WTC11 (cell line): ENCODE results near the gene ENAH. TPM values are rescaled to one million over a fixed set of nuclear protein-coding genes. Genes with fewer than 3 reads are reported as not detected.

ENCODE experiments used
- ATAC-seq: fragments of 200-7000 bp; cut with Tn5 transposase; 2 replicates; pipeline ENCODE4 v1.10.0; 2021; ENCODE audit warnings: mild to moderate bottlenecking, moderate library complexity
- CTCF ChIA-PET: fragments of 300-600 bp; sonication (Branson Sonifier 250); formaldehyde crosslinking; loops from one replicate; lab custom pipeline; 2021; ENCODE audit warnings: antibody characterized with exemption; lab: Charles Lee
- POLR2A ChIA-PET: fragments of 350-600 bp; sonication (Branson Sonifier 250); formaldehyde crosslinking; loops from one replicate; lab custom pipeline; 2021; ENCODE audit warnings: antibody characterized with exemption; lab: Charles Lee
- DNase-seq: peaks from one replicate; pipeline ENCODE4 v3.0.0; 2021; ENCODE audit warnings: low spot score
- H3K27ac Mint-ChIP-seq: 2 replicates; pipeline ENCODE4 v1.8.0; 2021; ENCODE audit warnings: mixed read lengths
- H3K27me3 Mint-ChIP-seq: 2 replicates; pipeline ENCODE4 v1.8.0; 2021; ENCODE audit warnings: low read depth, mild to moderate bottlenecking, moderate library complexity, mixed read lengths
- H3K36me3 Mint-ChIP-seq: 2 replicates; pipeline ENCODE4 v1.8.0; 2021; ENCODE audit warnings: mixed read lengths
- H3K4me1 Mint-ChIP-seq: 2 replicates; pipeline ENCODE4 v1.8.0; 2022; ENCODE audit warnings: mixed read lengths
- H3K4me3 Mint-ChIP-seq: 2 replicates; pipeline ENCODE4 v1.8.0; 2021; ENCODE audit warnings: mild to moderate bottlenecking, moderate library complexity, mixed read lengths
- H3K9me3 Mint-ChIP-seq: 2 replicates; pipeline ENCODE4 v1.8.0; 2021; ENCODE audit warnings: mixed read lengths
- CREB1 ChIP-seq: sonication (generic); formaldehyde crosslinking; IDR thresholded peaks from 2 replicates; pipeline ENCODE4 v1.8.0; 2023; ENCODE audit warnings: mild to moderate bottlenecking, missing genetic modification reagents
- CREM ChIP-seq: sonication (generic); formaldehyde crosslinking; IDR thresholded peaks from 2 replicates; pipeline ENCODE4 v1.8.1; 2022; ENCODE audit warnings: mild to moderate bottlenecking, missing genetic modification reagents, moderate library complexity
- FOXP1 ChIP-seq: sonication (generic); formaldehyde crosslinking; IDR thresholded peaks from 2 replicates; pipeline ENCODE4 v1.8.0; 2022; ENCODE audit warnings: missing genetic modification reagents, mild to moderate bottlenecking, moderate library complexity, borderline replicate concordance
- GABPB1 ChIP-seq: sonication (generic); formaldehyde crosslinking; IDR thresholded peaks from 2 replicates; pipeline ENCODE4 v1.8.1; 2023; ENCODE audit warnings: mild to moderate bottlenecking, missing genetic modification reagents
- MXD4 ChIP-seq: fragments of 250-450 bp; sonication (Bioruptor Pico); IDR thresholded peaks from 2 replicates; pipeline ENCODE4 v1.8.0; 2021; ENCODE audit warnings: mild to moderate bottlenecking, moderate library complexity, borderline replicate concordance
- NR1H2 ChIP-seq: sonication (generic); formaldehyde crosslinking; IDR thresholded peaks from 2 replicates; pipeline ENCODE4 v1.9.0; 2021; ENCODE audit warnings: mild to moderate bottlenecking, moderate library complexity, missing genetic modification reagents
- PRRX2 ChIP-seq: fragments of 250-450 bp; sonication (Bioruptor Pico); IDR thresholded peaks from 2 replicates; pipeline ENCODE4 v1.8.0; 2021; ENCODE audit warnings: mild to moderate bottlenecking
- RELA ChIP-seq: sonication (generic); formaldehyde crosslinking; IDR thresholded peaks from 2 replicates; pipeline ENCODE4 v1.8.1; 2022; ENCODE audit warnings: missing genetic modification reagents, mild to moderate bottlenecking, borderline replicate concordance
- SMAD4 ChIP-seq: sonication (generic); formaldehyde crosslinking; IDR thresholded peaks from 2 replicates; pipeline ENCODE4 v1.8.0; 2022; ENCODE audit warnings: mild to moderate bottlenecking, missing genetic modification reagents
- TEAD4 ChIP-seq: sonication (generic); formaldehyde crosslinking; IDR thresholded peaks from 2 replicates; pipeline ENCODE4 v1.8.0; 2022; ENCODE audit warnings: mild to moderate bottlenecking, missing genetic modification reagents
- ZNF121 ChIP-seq: sonication (generic); formaldehyde crosslinking; IDR thresholded peaks from 2 replicates; pipeline ENCODE4 v1.8.0; 2023; ENCODE audit warnings: missing genetic modification reagents
- total RNA-seq: library from RNA; stranded (reverse); gene quantifications from 3 replicates; pipeline ENCODE4 v1.2.3, GENCODE V29; 2021
- TF ChIP-seq, protein P1 (sequence below): sonication (generic); formaldehyde crosslinking; IDR thresholded peaks from 2 replicates; pipeline ENCODE4 v1.8.0; 2022; ENCODE audit warnings: mild to moderate bottlenecking, missing genetic modification reagents
- TF ChIP-seq, protein P2 (sequence below): sonication (generic); formaldehyde crosslinking; IDR thresholded peaks from 2 replicates; pipeline ENCODE4 v1.8.0; 2022; ENCODE audit warnings: missing genetic modification reagents
- TF ChIP-seq, protein P3 (sequence below): fragments of 250-450 bp; sonication (Bioruptor Pico); IDR thresholded peaks from 2 replicates; pipeline ENCODE4 v1.8.0; 2021; ENCODE audit warnings: mild to moderate bottlenecking
- TF ChIP-seq, protein P4 (sequence below): sonication (generic); formaldehyde crosslinking; IDR thresholded peaks from 2 replicates; pipeline ENCODE4 v1.8.1; 2022; ENCODE audit warnings: low read depth, mild to moderate bottlenecking, moderate library complexity, missing genetic modification reagents, borderline replicate concordance
- TF ChIP-seq, protein P5 (sequence below): sonication (generic); formaldehyde crosslinking; IDR thresholded peaks from 2 replicates; pipeline ENCODE4 v1.8.0; 2022; ENCODE audit warnings: mild to moderate bottlenecking, missing genetic modification reagents
- TF ChIP-seq, protein P6 (sequence below): sonication (generic); formaldehyde crosslinking; conservative IDR thresholded peaks from 2 replicates; pipeline ENCODE4 v1.8.1; 2022; ENCODE audit warnings: mild to moderate bottlenecking, missing genetic modification reagents
- TF ChIP-seq, protein P7 (sequence below): fragments of 250-450 bp; sonication (Bioruptor Pico); IDR thresholded peaks from 2 replicates; pipeline ENCODE4 v1.9.0; 2021; ENCODE audit warnings: mild to moderate bottlenecking

Gene ENAH
- total RNA-seq, 1 experiment from 2014 or later, result 227 TPM

DNA sequence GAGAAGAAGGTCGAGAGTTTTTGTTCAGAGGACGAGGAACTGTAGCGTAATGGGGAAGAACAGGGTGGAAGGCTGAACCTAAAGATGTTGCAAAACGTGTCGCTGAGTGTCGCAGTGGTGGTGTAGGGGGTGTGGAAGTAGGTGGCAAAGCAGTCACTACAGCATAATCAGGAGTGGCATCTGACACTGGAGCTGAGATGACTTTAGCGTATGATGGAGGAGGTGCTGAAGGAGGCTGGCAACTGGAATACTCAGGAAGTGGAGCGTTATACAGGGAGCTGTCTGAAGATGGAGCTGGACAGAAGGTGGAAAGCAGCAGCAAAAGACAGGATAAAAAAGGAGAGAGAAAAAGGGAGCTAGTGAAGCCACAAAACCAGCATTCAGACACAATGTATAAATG is 135.2 kb downstream of the ENAH start:
- ATAC-seq (no peak; the same call in 1 of the 2 replicates), DNase-seq (no peak)
- ChIA-PET CTCF (interaction anchor here (1.2 to 2.1 kb wide), 4 partner anchors 32 to 254 kb away, joined by 3 to 7 read pairs (median 4); no protein-coding TSS in a partner anchor), POLR2A (no interaction called here)
- H3K27ac Mint-ChIP-seq, result peak overlapping the region; percentile 13; the same call in 1 of the 2 replicates
- H3K36me3 Mint-ChIP-seq, result peaks cover 26% of the 10 kb centered on the region
- no peak for TF ChIP-seq CREB1
- TF ChIP-seq, protein P1, sequence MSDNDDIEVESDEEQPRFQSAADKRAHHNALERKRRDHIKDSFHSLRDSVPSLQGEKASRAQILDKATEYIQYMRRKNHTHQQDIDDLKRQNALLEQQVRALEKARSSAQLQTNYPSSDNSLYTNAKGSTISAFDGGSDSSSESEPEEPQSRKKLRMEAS, result no peak
- TF ChIP-seq, protein P2, sequence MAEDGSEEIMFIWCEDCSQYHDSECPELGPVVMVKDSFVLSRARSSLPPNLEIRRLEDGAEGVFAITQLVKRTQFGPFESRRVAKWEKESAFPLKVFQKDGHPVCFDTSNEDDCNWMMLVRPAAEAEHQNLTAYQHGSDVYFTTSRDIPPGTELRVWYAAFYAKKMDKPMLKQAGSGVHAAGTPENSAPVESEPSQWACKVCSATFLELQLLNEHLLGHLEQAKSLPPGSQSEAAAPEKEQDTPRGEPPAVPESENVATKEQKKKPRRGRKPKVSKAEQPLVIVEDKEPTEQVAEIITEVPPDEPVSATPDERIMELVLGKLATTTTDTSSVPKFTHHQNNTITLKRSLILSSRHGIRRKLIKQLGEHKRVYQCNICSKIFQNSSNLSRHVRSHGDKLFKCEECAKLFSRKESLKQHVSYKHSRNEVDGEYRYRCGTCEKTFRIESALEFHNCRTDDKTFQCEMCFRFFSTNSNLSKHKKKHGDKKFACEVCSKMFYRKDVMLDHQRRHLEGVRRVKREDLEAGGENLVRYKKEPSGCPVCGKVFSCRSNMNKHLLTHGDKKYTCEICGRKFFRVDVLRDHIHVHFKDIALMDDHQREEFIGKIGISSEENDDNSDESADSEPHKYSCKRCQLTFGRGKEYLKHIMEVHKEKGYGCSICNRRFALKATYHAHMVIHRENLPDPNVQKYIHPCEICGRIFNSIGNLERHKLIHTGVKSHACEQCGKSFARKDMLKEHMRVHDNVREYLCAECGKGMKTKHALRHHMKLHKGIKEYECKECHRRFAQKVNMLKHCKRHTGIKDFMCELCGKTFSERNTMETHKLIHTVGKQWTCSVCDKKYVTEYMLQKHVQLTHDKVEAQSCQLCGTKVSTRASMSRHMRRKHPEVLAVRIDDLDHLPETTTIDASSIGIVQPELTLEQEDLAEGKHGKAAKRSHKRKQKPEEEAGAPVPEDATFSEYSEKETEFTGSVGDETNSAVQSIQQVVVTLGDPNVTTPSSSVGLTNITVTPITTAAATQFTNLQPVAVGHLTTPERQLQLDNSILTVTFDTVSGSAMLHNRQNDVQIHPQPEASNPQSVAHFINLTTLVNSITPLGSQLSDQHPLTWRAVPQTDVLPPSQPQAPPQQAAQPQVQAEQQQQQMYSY, result peak; percentile 31; the same call in 1 of the 2 replicates
- peaks cover 55% of the 10 kb centered on the region for H3K4me1 Mint-ChIP-seq
- H3K9me3 Mint-ChIP-seq, result peaks cover 5% of the 10 kb centered on the region; the same call in 1 of the 2 replicates
- no peak overlapping the region for H3K4me3 Mint-ChIP-seq
- no peaks in the 10 kb centered on the region for H3K27me3 Mint-ChIP-seq

DNA sequence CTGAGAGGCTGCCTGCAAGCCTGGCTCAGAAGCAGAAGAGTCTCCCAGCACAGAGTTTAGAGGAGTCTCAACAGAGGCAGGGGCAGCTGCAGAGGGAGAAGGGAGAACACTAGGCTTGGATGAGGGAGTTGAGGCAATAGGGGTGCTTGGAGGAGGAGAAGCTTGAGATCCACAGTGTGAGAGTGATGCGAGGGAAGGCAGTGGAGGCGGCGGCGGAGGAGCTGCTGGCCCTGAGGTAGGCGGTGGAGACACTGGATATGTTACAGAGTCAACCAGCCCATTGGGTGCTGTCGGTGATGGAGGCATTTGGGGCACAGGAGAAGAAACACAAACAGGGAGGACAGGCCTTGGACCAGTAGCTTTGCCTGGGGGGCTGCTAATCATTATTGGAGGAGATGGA is 135.7 kb downstream of the ENAH start:
- peak overlapping the region; percentile 77 for H3K27ac Mint-ChIP-seq

DNA sequence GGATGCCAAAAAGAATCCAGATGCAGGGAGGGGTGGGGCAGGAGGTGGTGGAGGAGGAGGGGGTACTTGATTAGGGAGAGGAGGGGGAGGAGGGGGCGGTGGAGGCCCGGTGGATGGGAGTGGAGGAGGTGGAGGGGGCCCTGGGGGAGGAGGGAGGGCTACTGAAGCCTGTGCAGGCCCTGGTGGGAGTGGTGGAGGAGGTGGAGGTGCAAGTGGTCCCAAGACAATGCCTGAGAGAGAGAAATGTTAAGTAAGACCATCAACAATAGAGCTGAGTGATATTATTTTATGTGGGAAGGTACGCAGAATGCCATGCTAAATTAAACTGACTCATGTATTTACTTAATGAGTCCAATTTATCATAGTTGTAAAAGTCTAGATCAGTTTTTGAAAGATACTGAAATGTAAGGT is 138.2 kb downstream of the ENAH start:
- Mint-ChIP-seq H3K4me3 (no peak overlapping the region), H3K27ac (no peak overlapping the region), H3K9me3 (no peaks in the 10 kb centered on the region), H3K27me3 (no peaks in the 10 kb centered on the region), H3K36me3 (peaks cover 38% of the 10 kb centered on the region), H3K4me1 (peaks cover 57% of the 10 kb centered on the region)
- peak; percentile 21 for DNase-seq
- peak; percentile 49; the same call in 1 of the 2 replicates for ATAC-seq
- CTCF ChIA-PET, result interaction anchor here (0.6 to 1.0 kb wide), 2 partner anchors 32 to 141 kb away, joined by 3 read pairs; no protein-coding TSS in a partner anchor
- POLR2A ChIA-PET, result no interaction called here
- TF ChIP-seq, protein P3, sequence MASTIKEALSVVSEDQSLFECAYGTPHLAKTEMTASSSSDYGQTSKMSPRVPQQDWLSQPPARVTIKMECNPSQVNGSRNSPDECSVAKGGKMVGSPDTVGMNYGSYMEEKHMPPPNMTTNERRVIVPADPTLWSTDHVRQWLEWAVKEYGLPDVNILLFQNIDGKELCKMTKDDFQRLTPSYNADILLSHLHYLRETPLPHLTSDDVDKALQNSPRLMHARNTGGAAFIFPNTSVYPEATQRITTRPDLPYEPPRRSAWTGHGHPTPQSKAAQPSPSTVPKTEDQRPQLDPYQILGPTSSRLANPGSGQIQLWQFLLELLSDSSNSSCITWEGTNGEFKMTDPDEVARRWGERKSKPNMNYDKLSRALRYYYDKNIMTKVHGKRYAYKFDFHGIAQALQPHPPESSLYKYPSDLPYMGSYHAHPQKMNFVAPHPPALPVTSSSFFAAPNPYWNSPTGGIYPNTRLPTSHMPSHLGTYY (CRISPR knock-in tag), result no peak
- TF ChIP-seq CREM (CRISPR knock-in tag) (no peak), TEAD4 (CRISPR knock-in tag) (no peak), GABPB1 (no peak), PRRX2 (no peak), FOXP1 (CRISPR knock-in tag) (no peak), CREB1 (no peak), NR1H2 (CRISPR knock-in tag) (no peak), ZNF121 (no peak)
- TF ChIP-seq, protein P4, sequence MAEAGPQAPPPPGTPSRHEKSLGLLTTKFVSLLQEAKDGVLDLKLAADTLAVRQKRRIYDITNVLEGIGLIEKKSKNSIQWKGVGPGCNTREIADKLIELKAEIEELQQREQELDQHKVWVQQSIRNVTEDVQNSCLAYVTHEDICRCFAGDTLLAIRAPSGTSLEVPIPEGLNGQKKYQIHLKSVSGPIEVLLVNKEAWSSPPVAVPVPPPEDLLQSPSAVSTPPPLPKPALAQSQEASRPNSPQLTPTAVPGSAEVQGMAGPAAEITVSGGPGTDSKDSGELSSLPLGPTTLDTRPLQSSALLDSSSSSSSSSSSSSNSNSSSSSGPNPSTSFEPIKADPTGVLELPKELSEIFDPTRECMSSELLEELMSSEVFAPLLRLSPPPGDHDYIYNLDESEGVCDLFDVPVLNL (CRISPR knock-in tag), result no peak
- TF ChIP-seq, protein P5, sequence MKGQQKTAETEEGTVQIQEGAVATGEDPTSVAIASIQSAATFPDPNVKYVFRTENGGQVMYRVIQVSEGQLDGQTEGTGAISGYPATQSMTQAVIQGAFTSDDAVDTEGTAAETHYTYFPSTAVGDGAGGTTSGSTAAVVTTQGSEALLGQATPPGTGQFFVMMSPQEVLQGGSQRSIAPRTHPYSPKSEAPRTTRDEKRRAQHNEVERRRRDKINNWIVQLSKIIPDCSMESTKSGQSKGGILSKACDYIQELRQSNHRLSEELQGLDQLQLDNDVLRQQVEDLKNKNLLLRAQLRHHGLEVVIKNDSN (CRISPR knock-in tag), result no peak
- TF ChIP-seq, protein P6, sequence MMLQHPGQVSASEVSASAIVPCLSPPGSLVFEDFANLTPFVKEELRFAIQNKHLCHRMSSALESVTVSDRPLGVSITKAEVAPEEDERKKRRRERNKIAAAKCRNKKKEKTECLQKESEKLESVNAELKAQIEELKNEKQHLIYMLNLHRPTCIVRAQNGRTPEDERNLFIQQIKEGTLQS (CRISPR knock-in tag), result no peak

More for the DNA sequence above, 135.7 kb downstream of the ENAH start:
- peaks cover 3% of the 10 kb centered on the region; the same call in 1 of the 2 replicates for H3K9me3 Mint-ChIP-seq
- ATAC-seq (no peak), DNase-seq (no peak)
- H3K4me3 Mint-ChIP-seq, result no peak overlapping the region
- peaks cover 29% of the 10 kb centered on the region for H3K36me3 Mint-ChIP-seq
- CTCF ChIA-PET, result interaction anchor here (1.4 to 2.1 kb wide), 3 partner anchors 32 to 255 kb away, joined by 4 to 7 read pairs (median 5); no protein-coding TSS in a partner anchor
- TF ChIP-seq, protein P7, sequence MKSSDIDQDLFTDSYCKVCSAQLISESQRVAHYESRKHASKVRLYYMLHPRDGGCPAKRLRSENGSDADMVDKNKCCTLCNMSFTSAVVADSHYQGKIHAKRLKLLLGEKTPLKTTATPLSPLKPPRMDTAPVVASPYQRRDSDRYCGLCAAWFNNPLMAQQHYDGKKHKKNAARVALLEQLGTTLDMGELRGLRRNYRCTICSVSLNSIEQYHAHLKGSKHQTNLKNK (CRISPR knock-in tag), result no peak
- TF ChIP-seq, protein P2, result no peak
- TF ChIP-seq MXD4 (CRISPR knock-in tag) (no peak), SMAD4 (CRISPR knock-in tag) (no peak), RELA (CRISPR knock-in tag) (no peak)
- TF ChIP-seq, all 79 proteins: peak for 0
- POLR2A ChIA-PET, result no interaction called here
- Mint-ChIP-seq H3K27me3 (no peaks in the 10 kb centered on the region), H3K4me1 (peaks cover 57% of the 10 kb centered on the region)
